Psoas muscle (tissue), 8 donors: ENCODE data around the gene SULT4A1. TPM values are rescaled to one million over a fixed set of nuclear protein-coding genes. Genes with fewer than 3 reads are reported as not detected.

ENCODE experiments used
- ATAC-seq, 4 donors: fragments of 200-7000 bp; cut with Tn5 transposase; one replicate each; pipeline ENCODE4 v1.9.1; 2020; ENCODE audit warnings: moderate library complexity in 3 of 4, mild to moderate bottlenecking in 2 of 4
- DNase-seq, 2 donors: peaks; one replicate each; pipeline ENCODE4 v3.0.0-alpha.2; 2020
- H3K27ac ChIP-seq: fragments of 200-600 bp; one replicate; pipeline ENCODE4 v1.8.0; 2022
- H3K27me3 ChIP-seq, 3 donors: fragments of 200-600 bp in 1 of 3; one replicate each; pipeline versions ENCODE4 v1.6.1 to v1.8.0; 2013 to 2022; ENCODE audit warnings: low read length in 2 of 3, mild to moderate bottlenecking in 2 of 3, moderate library complexity in 1 of 3; ENCODE audit not compliant: insufficient read depth in 3 of 3
- H3K36me3 ChIP-seq, 2 donors: fragments of 200-600 bp in 1 of 2; one replicate each; pipeline versions ENCODE4 v1.6.1 to v1.8.0; 2013 to 2022; ENCODE audit warnings: low read depth in 1 of 2, mild to moderate bottlenecking in 1 of 2, moderate library complexity in 1 of 2; ENCODE audit not compliant: insufficient read depth in 1 of 2
- H3K4me1 ChIP-seq: fragments of 200-600 bp; one replicate; pipeline ENCODE4 v1.8.0; 2022
- H3K4me3 ChIP-seq: fragments of 200-600 bp; one replicate; pipeline ENCODE4 v1.8.0; 2022; ENCODE audit warnings: mild to moderate bottlenecking
- H3K9me3 ChIP-seq: fragments of 200-600 bp; one replicate; pipeline ENCODE4 v1.8.0; 2022
- CTCF ChIP-seq: fragments of 200-600 bp; IDR thresholded peaks from one replicate; pipeline ENCODE4 v1.8.0; 2022; ENCODE audit warnings: antibody characterized with exemption
- WGBS, 3 donors: extraction: QIAGEN DNeasy Blood & Tissue Kit; methylation state at CpG; one replicate each; pipeline versions ENCODE4 v1.1.6 to v1.1.7; 2013; 5-methylcytosine and 5-hydroxymethylcytosine counted together
- intact Hi-C, 2 donors: fragments of 100-400 bp; cut with DNase I; formaldehyde crosslinking; loops; one replicate each; pipeline versions ENCODE4 v1.11.0 to v1.14.2; 2022
- polyA plus RNA-seq, 3 donors: library from polyadenylated mRNA; stranded (reverse); fragments of 200-250 nt; gene quantifications; one replicate each; pipeline ENCODE4 v1.2.3, GENCODE V29; 2013
- total RNA-seq, 4 donors: library from RNA; stranded (reverse); fragmentation: NEBNext Ultra II Directional in 2 of 4; extraction: Animal tissue kit (Norgen Biotek cat#: 25700) in 2 of 4; gene quantifications; one replicate each; pipeline versions ENCODE4 v1.2.1 to v1.2.4, GENCODE V29; 2021 to 2023
- donor health status: healthy with polysubstance abuse.
- donor health status: DM: no; HTN: no; CAD: no; lungs with moderate emphysema.
- donor health status: Bipolar disorder and iron deficiency.
- donor health status: healthy.
- donor health status: DM: yes; HTN: yes; CAD: no.
- donor health status: DM: no; HTN: no; CAD: no.
- donor health status: DM: no; HTN: no; CAD: no.
- donor health status: DM: yes; HTN: yes; CAD: no.

Gene SULT4A1
- total and polyA plus RNA-seq, 7 donors = 0.08 to 0.23 TPM; not detected in 5

DNA sequence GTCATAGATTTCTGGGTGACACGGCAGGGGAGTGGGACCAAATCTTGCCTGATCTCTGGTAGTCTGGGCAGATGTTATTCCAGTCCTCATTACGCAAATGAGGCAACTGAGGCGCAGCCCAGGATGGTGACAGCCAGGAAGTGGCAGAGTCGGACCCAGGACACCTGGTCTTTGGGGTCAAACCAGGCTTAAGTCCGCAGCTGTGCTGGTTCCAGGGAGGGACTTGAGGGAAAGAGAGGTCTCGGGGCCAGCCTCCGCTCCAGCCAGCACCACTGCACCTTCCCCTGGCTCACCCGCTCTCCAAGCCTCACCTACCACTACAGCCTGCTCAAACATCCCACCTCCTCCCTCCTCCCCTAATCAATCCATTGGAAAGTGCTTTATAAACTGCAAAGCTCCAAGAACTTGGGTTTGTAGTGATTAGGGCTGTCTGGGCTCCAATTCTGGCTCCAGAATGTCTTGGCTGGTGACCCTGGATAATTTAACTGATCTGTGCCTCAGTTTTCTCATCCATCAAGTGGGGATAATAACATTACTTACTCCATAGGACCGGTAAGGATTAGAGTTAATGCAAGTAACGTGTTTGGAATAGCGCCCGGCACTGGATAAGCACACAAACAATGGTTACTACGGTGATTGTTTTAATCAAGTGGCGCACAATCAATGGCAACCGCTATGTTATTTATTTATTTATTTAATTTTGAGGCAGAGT lies 30.0 kb upstream of the SULT4A1 start:
- peaks cover 4 to 63% (median 17%) of the 10 kb centered on the region in 3 donors for H3K27me3 ChIP-seq
- H3K9me3 ChIP-seq = no peaks in the 10 kb centered on the region
- H3K4me3 ChIP-seq = no peak overlapping the region
- H3K4me1 ChIP-seq = no peaks in the 10 kb centered on the region
- peak in 1 of 2 donors; percentile 15 for DNase-seq
- ATAC-seq = no peak
- no peak for TF ChIP-seq CTCF
- H3K36me3 ChIP-seq = no peaks in the 10 kb centered on the region
- H3K27ac ChIP-seq = no peak overlapping the region
- WGBS, 3 donors = 45 to 47% (median 45%) methylated on average over 14 to 15 of the region's 15 CpGs
- intact Hi-C loops = no loop called here

GRCh38 chr22:43891360-43892182 lies 29.3 kb upstream of the SULT4A1 start, which contains the start of gene PNPLA5:
Gene PNPLA5 (minus strand): TSS chr22:43892013. CDS start chr22:43891880, 133 bp downstream.
- DNase-seq = peak in 1 of 2 donors; percentile 40
- H3K36me3 ChIP-seq = no peaks in the 10 kb centered on the region
- H3K4me3 ChIP-seq = peak within 1 kb of the TSS; percentile 0
- no peak for TF ChIP-seq CTCF
- 1 to 2% (median 2%) methylated on average over 60 to 72 of the region's 72 CpGs for WGBS, 3 donors
- no peak for ATAC-seq
- H3K4me1 ChIP-seq = no peaks in the 10 kb centered on the region
- no peaks in the 10 kb centered on the region for H3K9me3 ChIP-seq
- intact Hi-C loops = no loop called here
- no peak within 1 kb of the TSS for H3K27ac ChIP-seq
- peaks cover 4 to 70% (median 17%) of the 10 kb centered on the region in 3 donors for H3K27me3 ChIP-seq

- peak in 1 of 2 donors; percentile 44 for DNase-seq
- WGBS, 3 donors = 12 to 18% (median 13%) methylated on average over 23 to 24 of the region's 24 CpGs
- peak in 1 of 4 donors; percentile 14 for ATAC-seq
- Histone ChIP-seq H3K4me1 (no peaks in the 10 kb centered on the region), H3K9me3 (no peaks in the 10 kb centered on the region), H3K36me3 (no peaks in the 10 kb centered on the region), H3K27me3 (peaks cover 4 to 76% (median 17%) of the 10 kb centered on the region in 3 donors), H3K27ac (no peak overlapping the region), H3K4me3 (no peak overlapping the region)
- no peak for TF ChIP-seq CTCF
- intact Hi-C loops = no loop called here
These were observed 28.6 kb upstream of the SULT4A1 start for GRCh38 chr22:43890901-43891331.

DNA sequence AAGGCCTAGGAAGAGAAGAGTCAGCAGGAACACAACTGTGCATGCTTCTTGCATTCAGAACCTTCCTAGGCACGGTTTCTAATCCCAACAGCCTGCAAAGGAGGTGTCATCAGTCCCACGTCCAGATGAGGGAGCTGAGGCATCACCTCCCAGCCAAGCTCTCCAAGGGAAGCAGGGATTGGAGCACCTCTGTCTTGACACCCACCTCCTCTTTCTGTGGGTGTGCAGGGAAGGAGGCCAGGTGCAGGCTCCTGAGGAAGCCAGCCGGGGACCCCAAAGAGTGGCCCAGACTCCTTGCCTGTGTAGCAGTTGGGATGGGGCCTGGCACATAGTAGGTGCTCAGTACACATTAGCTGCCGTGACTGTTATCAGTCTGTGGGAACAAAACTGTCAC lies 27.5 kb upstream of the SULT4A1 start:
- H3K4me1 ChIP-seq = no peaks in the 10 kb centered on the region
- H3K27me3 ChIP-seq = peaks cover 4 to 78% (median 17%) of the 10 kb centered on the region in 3 donors
- no peak overlapping the region for H3K27ac ChIP-seq
- intact Hi-C loops = no loop called here
- no peaks in the 10 kb centered on the region for H3K9me3 ChIP-seq
- ATAC-seq (no peak), DNase-seq (peak in 1 of 2 donors; percentile 2)
- no peak for TF ChIP-seq CTCF
- no peaks in the 10 kb centered on the region for H3K36me3 ChIP-seq
- H3K4me3 ChIP-seq = no peak overlapping the region
- 40 to 51% (median 46%) methylated on average over 4 of the region's 4 CpGs for WGBS, 3 donors
